ENCODE results near the gene SLC35B2. TPM values are rescaled to one million over a fixed set of nuclear protein-coding genes. Genes with fewer than 3 reads are reported as not detected.

SLC35B2 gene
- total and polyA plus RNA-seq, 2 experiments from 2014 or later, result 14.0 to 30.9 TPM

- H3K27ac Mint-ChIP-seq, result 0 out of 2 replicates have a peak overlapping the region, but pooled peaks have one; percentile 37
- H3K79me2 ChIP-seq (replicated peaks; ENCODE audit: insufficient read depth), result peaks cover 42% of the 10 kb centered on the region
- H4K20me1 ChIP-seq (replicated peaks; ENCODE audit: insufficient read depth), result peaks cover 38% of the 10 kb centered on the region
- no peak for ATAC-seq
- peaks cover 4% of the 10 kb centered on the region; the same call in 1 of the 2 replicates for H3K36me3 ChIP-seq (ENCODE audit: insufficient read depth)
- H3F3A ChIP-seq (replicated peaks; ENCODE audit: low read depth), result peaks cover 15% of the 10 kb centered on the region
- TF ChIP-seq EZH2 (IDR thresholded peaks at IDR 0.05; ENCODE audit: low read depth, unreplicated experiment) (no peak), POLR2AphosphoS5 (IDR thresholded peaks at IDR 0.05; ENCODE audit: low read depth) (no peak), NANOG (IDR thresholded peaks at IDR 0.05; ENCODE audit: borderline replicate concordance) (no peak), ZNF114 (CRISPR knock-in tag; IDR thresholded peaks at IDR 0.05) (no peak), EZH2phosphoT487 (IDR thresholded peaks at IDR 0.05; ENCODE audit: unreplicated experiment) (no peak), STAT1 (IDR thresholded peaks at IDR 0.05; ENCODE audit: unreplicated experiment) (no peak), CTCF (conservative IDR thresholded peaks at IDR 0.05; ENCODE audit: low read depth in 2 of 2) (no peak)
- no peak overlapping the region for H2AFZ ChIP-seq
- no peak overlapping the region for H3K27ac ChIP-seq (ENCODE audit: low read depth)
- no peaks in the 10 kb centered on the region for H3K9me2 ChIP-seq (ENCODE audit: insufficient read depth)
- no peak overlapping the region for H3K4me2 ChIP-seq
- DNase-seq (ENCODE audit: low spot score), result no peak
- no peaks in the 10 kb centered on the region; the same call in 2 of the 3 replicates for H3K9me3 Mint-ChIP-seq
- H3K36me3 Mint-ChIP-seq (ENCODE audit: low read depth), result peaks cover 65% of the 10 kb centered on the region
- peaks cover 28% of the 10 kb centered on the region for H3K4me1 ChIP-seq (ENCODE audit: insufficient read depth)
- H3K4me3 ChIP-seq, result no peak overlapping the region
- H3K4me1 Mint-ChIP-seq, result peaks cover 50% of the 10 kb centered on the region
- peaks cover 29% of the 10 kb centered on the region for H3K27me3 Mint-ChIP-seq (ENCODE audit: insufficient read depth, low read depth, poor library complexity)
- no peak overlapping the region for H3K4me3 Mint-ChIP-seq
- no peaks in the 10 kb centered on the region for H3K27me3 ChIP-seq (ENCODE audit: insufficient read depth)
Measured at GRCh38 chr6:44228433-44228832, 28.9 kb downstream of the SLC35B2 start.

GRCh38 chr6:44228031-44228430 lies 29.3 kb downstream of the SLC35B2 start:
- H3K4me2 ChIP-seq, result no peak overlapping the region
- H3K36me3 Mint-ChIP-seq (ENCODE audit: low read depth), result peaks cover 63% of the 10 kb centered on the region
- ATAC-seq (no peak), DNase-seq (ENCODE audit: low spot score) (no peak)
- H3K27me3 ChIP-seq (ENCODE audit: insufficient read depth), result no peaks in the 10 kb centered on the region
- no peak overlapping the region for H3K4me3 Mint-ChIP-seq
- H3K4me1 ChIP-seq (ENCODE audit: insufficient read depth), result peaks cover 28% of the 10 kb centered on the region
- H3K4me3 ChIP-seq, result no peak overlapping the region
- peaks cover 15% of the 10 kb centered on the region for H3F3A ChIP-seq (replicated peaks; ENCODE audit: low read depth)
- peaks cover 4% of the 10 kb centered on the region; the same call in 1 of the 2 replicates for H3K36me3 ChIP-seq (ENCODE audit: insufficient read depth)
- peaks cover 42% of the 10 kb centered on the region for H3K79me2 ChIP-seq (replicated peaks; ENCODE audit: insufficient read depth)
- peaks cover 50% of the 10 kb centered on the region for H3K4me1 Mint-ChIP-seq
- no peaks in the 10 kb centered on the region; the same call in 2 of the 3 replicates for H3K9me3 Mint-ChIP-seq
- no peak overlapping the region for H3K27ac ChIP-seq (ENCODE audit: low read depth)
- peak overlapping the region; percentile 37; the same call in 1 of the 2 replicates for H3K27ac Mint-ChIP-seq
- H3K27me3 Mint-ChIP-seq (ENCODE audit: insufficient read depth, low read depth, poor library complexity), result peaks cover 30% of the 10 kb centered on the region
- H2AFZ ChIP-seq, result no peak overlapping the region
- no peaks in the 10 kb centered on the region for H3K9me2 ChIP-seq (ENCODE audit: insufficient read depth)
- peaks cover 38% of the 10 kb centered on the region for H4K20me1 ChIP-seq (replicated peaks; ENCODE audit: insufficient read depth)
- TF ChIP-seq EZH2 (IDR thresholded peaks at IDR 0.05; ENCODE audit: low read depth, unreplicated experiment) (no peak), JUNB (IDR thresholded peaks at IDR 0.05; ENCODE audit: unreplicated experiment) (no peak), POLR2AphosphoS5 (IDR thresholded peaks at IDR 0.05; ENCODE audit: low read depth) (no peak), NANOG (IDR thresholded peaks at IDR 0.05; ENCODE audit: borderline replicate concordance) (no peak), CTCF (conservative IDR thresholded peaks at IDR 0.05; ENCODE audit: low read depth in 2 of 2) (no peak), ZNF331 (CRISPR knock-in tag; IDR thresholded peaks at IDR 0.05; ENCODE audit: low read depth) (no peak), ZNF114 (CRISPR knock-in tag; IDR thresholded peaks at IDR 0.05) (no peak), ETS1 (IDR thresholded peaks at IDR 0.05) (no peak), STAT1 (IDR thresholded peaks at IDR 0.05; ENCODE audit: unreplicated experiment) (no peak)
- TF ChIP-seq, protein P1, sequence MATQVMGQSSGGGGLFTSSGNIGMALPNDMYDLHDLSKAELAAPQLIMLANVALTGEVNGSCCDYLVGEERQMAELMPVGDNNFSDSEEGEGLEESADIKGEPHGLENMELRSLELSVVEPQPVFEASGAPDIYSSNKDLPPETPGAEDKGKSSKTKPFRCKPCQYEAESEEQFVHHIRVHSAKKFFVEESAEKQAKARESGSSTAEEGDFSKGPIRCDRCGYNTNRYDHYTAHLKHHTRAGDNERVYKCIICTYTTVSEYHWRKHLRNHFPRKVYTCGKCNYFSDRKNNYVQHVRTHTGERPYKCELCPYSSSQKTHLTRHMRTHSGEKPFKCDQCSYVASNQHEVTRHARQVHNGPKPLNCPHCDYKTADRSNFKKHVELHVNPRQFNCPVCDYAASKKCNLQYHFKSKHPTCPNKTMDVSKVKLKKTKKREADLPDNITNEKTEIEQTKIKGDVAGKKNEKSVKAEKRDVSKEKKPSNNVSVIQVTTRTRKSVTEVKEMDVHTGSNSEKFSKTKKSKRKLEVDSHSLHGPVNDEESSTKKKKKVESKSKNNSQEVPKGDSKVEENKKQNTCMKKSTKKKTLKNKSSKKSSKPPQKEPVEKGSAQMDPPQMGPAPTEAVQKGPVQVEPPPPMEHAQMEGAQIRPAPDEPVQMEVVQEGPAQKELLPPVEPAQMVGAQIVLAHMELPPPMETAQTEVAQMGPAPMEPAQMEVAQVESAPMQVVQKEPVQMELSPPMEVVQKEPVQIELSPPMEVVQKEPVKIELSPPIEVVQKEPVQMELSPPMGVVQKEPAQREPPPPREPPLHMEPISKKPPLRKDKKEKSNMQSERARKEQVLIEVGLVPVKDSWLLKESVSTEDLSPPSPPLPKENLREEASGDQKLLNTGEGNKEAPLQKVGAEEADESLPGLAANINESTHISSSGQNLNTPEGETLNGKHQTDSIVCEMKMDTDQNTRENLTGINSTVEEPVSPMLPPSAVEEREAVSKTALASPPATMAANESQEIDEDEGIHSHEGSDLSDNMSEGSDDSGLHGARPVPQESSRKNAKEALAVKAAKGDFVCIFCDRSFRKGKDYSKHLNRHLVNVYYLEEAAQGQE (IDR thresholded peaks at IDR 0.05; ENCODE audit: unreplicated experiment), result no peak

Data from GM23338 (cell line).